Activated CD4-positive, CD25-positive, alpha-beta regulatory T cell treated with anti-CD3 and anti-CD28 coated beads, Interleukin-2, amount 50 U/mL, for 72 hours (primary cell): ENCODE measurements around the gene RPP25.
A peak's percentile ranks its signal among the peaks of the same experiment; 100 is the strongest.
"Not testable (repeated sequence)": the region's sequence is repeated elsewhere in the genome, so short reads cannot be mapped to it uniquely, and the experiment has no call there.

Experiments used
- DNase-seq: peaks from one replicate; pipeline ENCODE4 v3.0.0; 2021

The RPP25 gene

GRCh38 chr15:74962219-74962618, 5.6 kb upstream of the RPP25 start:
- no peak for DNase-seq

GRCh38 chr15:74961616-74962015, 5.0 kb upstream of the RPP25 start:
- DNase-seq, result no peak

- no peak for DNase-seq
These were observed 4.5 kb upstream of the RPP25 start for GRCh38 chr15:74960995-74961588.

GRCh38 chr15:74960286-74960685, 3.7 kb upstream of the RPP25 start:
- no peak for DNase-seq

GRCh38 chr15:74959586-74959939, 3.0 kb upstream of the RPP25 start:
- no peak for DNase-seq

GRCh38 chr15:74958908-74959585, 2.5 kb upstream of the RPP25 start:
- DNase-seq, result no peak

DNA sequence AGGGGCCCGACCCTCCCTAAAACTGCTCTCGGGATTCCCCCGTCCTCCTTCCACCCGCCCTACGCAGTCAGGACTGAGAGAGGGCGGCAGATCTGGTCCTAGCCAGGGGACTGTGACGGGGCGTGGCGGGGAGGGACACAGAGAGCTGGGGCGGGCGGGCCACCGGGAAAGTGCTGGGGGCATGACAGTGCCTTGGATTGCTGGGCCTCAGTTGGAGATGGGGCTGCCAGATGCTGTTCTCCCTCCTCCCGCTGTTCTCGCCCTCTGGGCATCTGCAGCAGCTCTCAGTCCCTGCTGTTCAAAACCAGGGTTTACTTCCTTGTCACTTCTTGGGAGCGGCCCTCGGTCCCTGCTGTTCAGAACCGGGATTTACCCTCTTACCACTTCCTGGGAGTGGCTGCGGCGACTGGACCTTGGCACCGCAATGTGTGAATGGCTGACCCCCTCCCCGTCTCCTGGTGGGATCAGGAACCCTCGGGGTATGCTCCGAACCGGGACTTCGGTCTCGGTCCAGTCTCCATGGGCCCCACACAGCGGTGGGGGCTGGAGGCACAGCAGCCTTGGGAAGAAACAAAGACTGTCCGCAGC, 1.8 kb upstream of the RPP25 start:
- DNase-seq, result no peak

GRCh38 chr15:74957476-74958035, 984 bp upstream of the RPP25 start:
- DNase-seq, result no peak

- DNase-seq, result peak; percentile 64
These were observed 550 bp downstream of the RPP25 start for GRCh38 chr15:74955796-74956647.

GRCh38 chr15:74955017-74955416, 1.6 kb downstream of the RPP25 start:
- no peak for DNase-seq

DNA sequence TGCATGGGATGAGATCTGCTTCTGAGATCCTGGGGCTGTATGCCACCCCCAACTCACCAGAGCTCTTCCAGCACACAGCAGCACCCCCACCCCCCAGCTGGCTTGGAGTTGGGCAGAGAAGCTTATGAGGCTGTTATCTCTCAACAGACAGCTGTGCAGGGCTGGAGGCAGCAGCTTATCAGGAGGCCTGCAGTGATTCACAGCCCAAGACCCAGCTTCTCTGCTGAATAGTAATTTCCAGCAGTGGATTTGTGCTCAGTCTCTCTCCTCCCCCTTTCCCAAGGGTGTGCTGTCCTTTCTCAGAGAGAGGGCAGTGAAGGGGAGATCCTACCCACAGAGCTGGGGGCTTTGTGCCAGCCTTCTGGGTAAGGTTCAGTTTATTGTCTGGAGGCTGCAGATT, 2.1 kb downstream of the RPP25 start:
- DNase-seq, result no peak

DNA sequence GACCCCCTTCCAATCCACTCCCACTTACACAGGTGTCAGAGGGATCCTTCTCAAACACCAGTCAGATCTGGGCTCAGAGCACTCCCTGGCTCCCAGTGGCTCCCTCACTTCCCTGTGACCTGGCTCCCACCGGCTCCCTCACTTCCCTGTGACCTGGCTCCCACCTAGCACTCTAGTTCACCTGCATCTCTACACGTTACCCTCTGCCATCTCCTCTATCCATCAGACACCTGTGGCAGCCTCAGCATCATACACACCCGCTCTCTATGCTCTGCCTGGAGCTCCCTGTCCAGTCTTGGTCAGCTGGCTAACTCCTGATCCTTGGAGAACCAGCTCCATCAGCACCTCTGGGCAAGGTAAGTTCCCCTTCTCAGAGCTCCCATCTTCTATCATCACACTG, 5.6 kb downstream of the RPP25 start:
- no peak for DNase-seq

- DNase-seq, result peak; percentile 80
These were observed 6.3 kb downstream of the RPP25 start for GRCh38 chr15:74950078-74950908.

DNA sequence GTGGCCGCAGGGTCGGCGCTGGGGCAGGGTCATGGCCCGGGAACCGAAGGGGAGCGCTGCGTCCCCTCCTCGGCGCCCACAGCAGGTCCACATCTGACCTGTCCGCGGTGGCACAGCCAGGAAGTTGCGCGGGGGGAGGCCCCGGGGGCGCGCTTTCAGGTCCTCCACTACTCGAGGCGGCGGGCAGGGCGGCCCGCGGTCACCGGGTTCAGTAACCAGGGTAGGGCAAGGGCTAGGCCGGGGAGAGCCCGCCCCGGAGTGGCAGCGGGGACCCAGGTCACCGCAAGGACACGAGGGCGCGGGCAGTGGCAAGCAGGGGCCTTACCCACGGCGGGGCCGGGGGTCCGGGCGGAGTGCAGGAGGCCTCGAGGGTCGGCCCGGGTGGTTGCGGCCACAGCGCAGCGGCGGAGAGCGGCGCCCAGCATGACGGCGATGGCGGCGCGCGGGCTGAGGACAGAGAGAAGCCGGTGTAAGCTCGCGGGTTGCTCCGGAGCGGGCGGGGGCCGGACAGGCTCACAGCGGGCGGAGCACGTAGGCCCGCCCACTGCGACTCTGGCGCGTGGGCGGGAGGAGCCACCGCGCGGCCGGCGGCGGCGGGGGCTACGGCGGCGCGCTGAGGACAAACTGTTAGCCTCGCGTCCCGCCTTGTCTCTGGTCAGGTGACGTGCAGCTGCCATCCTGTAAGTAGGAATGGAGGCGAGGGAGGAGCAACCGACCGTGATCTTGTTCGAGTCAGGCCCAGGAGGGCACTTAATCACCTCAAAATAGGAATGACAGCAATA, 18.8 kb downstream of the RPP25 start, which contains the start of gene COX5A:
COX5A (minus strand) TSS at position 484 of the 782 bp plus-strand sequence; CDS start at position 425, 59 bp downstream.
- peak; percentile 92 for DNase-seq

- no peak for DNase-seq
These were observed 19.3 kb downstream of the RPP25 start for GRCh38 chr15:74937272-74937589.

- not testable (repeated sequence) for DNase-seq
These were observed 21.4 kb downstream of the RPP25 start for GRCh38 chr15:74935193-74935592.

DNA sequence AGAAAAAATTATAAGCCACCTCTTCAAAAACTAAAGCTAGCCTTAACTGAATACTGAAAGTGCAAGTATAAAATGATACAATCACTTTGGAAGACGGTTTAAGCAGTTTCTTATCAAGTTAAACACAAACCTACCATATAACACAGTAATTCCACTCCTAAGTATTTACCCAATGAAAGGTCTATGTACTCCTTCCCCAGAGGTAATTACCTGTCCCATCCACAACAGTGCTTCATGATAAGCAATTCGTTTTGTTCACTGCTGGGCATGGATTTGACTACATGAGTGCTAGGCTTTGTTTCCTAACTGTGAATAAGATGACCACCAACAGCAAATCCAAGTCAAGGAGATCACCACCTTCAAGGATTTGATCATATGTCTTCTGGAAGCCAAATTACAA, 23.0 kb downstream of the RPP25 start:
- no peak for DNase-seq

GRCh38 chr15:74928771-74929198, 27.8 kb downstream of the RPP25 start:
- no peak for DNase-seq

DNA sequence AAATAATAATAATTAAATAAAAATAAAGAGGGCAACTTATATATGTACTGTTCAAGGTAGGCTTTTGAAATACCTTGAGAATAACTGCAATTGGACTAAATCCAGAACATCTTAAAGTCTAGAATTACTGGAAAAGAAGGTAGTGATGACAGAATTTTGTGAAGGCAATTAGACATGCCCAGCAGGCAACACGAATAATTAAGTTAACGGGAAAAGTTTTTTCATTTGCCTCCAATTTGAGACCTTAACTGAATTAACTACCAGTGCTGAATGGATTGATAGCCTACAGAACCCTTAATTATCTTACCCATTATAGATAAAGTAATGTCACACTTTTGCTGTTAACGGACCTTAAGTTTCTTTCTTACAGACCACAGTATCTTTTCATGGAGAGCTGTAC, 32.0 kb downstream of the RPP25 start:
- DNase-seq, result no peak

- no peak for DNase-seq
These were observed 36.1 kb downstream of the RPP25 start for GRCh38 chr15:74920456-74920855.

GRCh38 chr15:74917676-74918075, 38.9 kb downstream of the RPP25 start:
- no peak for DNase-seq

DNA sequence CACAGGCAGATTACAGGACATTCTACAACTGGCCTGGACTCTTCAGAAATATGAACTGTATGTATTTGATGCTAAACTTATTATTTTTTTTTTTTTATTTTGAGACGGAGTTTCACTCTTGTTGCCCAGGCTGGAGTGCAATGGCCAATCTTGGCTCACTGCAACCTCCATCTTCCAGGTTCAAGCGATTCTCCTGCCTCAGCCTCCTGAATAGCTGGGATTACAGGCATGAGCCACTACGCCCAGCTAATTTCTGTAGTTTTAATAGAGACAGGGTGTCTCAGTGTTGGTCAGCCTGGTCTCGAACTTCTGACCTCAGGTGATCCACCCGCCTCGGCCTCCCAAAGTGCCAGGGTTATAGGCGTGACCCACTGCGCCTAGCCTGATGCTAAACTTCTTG, 42.8 kb downstream of the RPP25 start:
- DNase-seq, result not testable (repeated sequence)
